Choroid plexus epithelial cell (primary cell): Measurements from ENCODE around the gene ERBB3.
A peak's percentile ranks its signal among the peaks of the same experiment; 100 is the strongest.

Experiments
- DNase-seq: peaks from one replicate; pipeline ENCODE4 v3.0.0-alpha.2; 2010; ENCODE audit warnings: low read depth
- H3K4me3 ChIP-seq: 2 replicates; pipeline ENCODE4 v1.5.1; 2011; ENCODE audit warnings: low read depth, mild to moderate bottlenecking, control low read depth, low read length, moderate library complexity
- CTCF ChIP-seq: conservative IDR thresholded peaks from 2 replicates; pipeline ENCODE4 v1.5.1; 2011; ENCODE audit warnings: low read depth, mild to moderate bottlenecking, control low read depth, inconsistent platforms, low read length, moderate library complexity

Gene ERBB3

GRCh38 chr12:56145217-56145616 lies 65.3 kb downstream of the ERBB3 start:
- no peak overlapping the region for H3K4me3 ChIP-seq
- no peak for DNase-seq
- no peak for TF ChIP-seq CTCF

DNA sequence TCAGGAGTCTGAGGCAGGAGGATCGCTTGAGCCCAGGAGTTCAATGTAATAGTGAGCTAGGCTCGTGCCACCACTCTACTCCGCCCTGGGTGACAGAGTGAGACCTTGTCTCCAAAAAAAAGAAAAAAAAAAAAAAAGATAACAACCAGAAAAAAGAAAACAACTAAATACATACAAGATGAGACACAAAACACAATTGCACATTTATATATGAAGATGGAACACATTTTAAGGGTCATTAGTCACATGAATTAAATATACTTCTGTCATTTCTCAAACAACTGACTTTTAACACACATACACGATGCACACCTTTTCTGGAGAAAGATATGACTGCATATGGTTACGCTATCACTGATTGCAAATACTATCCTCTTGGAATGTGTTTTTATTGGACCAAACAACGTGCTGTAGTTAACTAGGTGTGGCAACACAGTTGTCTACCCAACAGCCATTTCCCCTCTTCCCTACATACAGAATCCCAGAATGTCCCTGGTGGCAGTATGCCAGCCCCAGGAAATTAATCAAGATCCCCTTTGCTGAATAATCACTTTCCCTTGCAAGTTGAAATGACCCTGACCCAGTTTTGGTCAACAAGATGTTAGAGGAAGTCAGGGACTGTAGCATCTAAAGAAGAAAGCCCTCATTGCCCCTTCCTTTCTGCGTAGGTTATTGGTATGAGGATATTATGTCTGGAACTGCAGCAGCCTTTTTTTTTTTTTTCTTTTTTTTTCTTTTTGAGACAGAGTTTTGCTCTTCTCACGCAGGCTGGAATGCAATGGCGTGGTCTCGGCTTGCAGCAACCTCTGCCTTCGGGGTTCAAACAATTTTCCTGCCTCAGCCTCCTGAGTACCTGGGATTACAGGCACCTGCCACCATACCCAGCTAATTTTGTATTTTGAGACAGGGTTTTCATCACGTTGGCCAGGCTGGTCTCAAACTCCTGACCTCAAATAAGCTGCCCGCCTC lies 66.8 kb downstream of the ERBB3 start:
- no peak overlapping the region for H3K4me3 ChIP-seq
- DNase-seq, result no peak
- TF ChIP-seq CTCF, result no peak

DNA sequence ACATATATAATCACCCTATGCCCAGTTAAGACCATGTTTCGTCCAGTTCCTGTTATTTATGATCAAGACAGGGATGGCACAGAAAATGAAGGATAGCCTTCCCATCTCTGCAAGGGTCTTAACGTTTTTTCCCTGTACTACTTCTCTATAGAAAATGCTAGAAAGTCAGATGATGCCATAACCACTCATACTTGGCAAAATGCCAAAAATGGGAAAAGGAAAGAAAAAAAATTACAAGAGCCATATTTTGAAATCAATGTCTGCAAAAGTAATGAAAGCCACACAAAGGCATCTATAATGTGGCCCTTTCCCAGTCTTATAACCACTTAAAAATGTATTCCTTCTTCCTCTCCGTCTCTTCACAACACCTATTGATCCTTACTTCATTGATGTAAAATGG lies 70.6 kb downstream of the ERBB3 start:
- TF ChIP-seq CTCF, result no peak
- no peak overlapping the region for H3K4me3 ChIP-seq
- peak; percentile 73 for DNase-seq

GRCh38 chr12:56151672-56152131 lies 71.7 kb downstream of the ERBB3 start:
- peak; percentile 53 for TF ChIP-seq CTCF
- peak overlapping the region; percentile 62 for H3K4me3 ChIP-seq
- DNase-seq, result peak; percentile 38

GRCh38 chr12:56152132-56152755 lies 72.3 kb downstream of the ERBB3 start, which contains the start of gene MYL6B:
Gene MYL6B, plus strand, starts transcription at chr12:56152587. Its CDS starts 1,332 bp downstream, at chr12:56153919.
- peak; percentile 92 for DNase-seq
- H3K4me3 ChIP-seq, result peak within 1 kb of the TSS; percentile 62
- no peak for TF ChIP-seq CTCF
